CD14-positive monocyte (primary cell): ENCODE results near the gene STUB1. TPM values are rescaled to one million over a fixed set of nuclear protein-coding genes. Genes with fewer than 3 reads are reported as not detected.

Source experiments
- DNase-seq, 3 donors: peaks; one replicate each; pipeline ENCODE4 v3.0.0-alpha.2; 2011 to 2022
- H2AFZ ChIP-seq: 2 replicates; pipeline ENCODE4 v1.6.0; 2012; ENCODE audit warnings: mild to moderate bottlenecking, low read depth, low read length, inconsistent platforms; ENCODE audit not compliant: insufficient read depth, poor library complexity, severe bottlenecking
- H3K27ac ChIP-seq, 2 donors: 1 replicate in 1 of 2; 2 replicates in 1 of 2; pipeline ENCODE4 v1.5.1; 2012 to 2013; ENCODE audit warnings: low read length in 2 of 2, control low read depth in 1 of 2, inconsistent platforms in 1 of 2, low read depth in 1 of 2, mild to moderate bottlenecking in 1 of 2
- H3K27me3 ChIP-seq, 2 donors: one replicate each; pipeline versions ENCODE4 v1.6.0 to v1.6.1; 2011 to 2013; ENCODE audit warnings: low read length in 2 of 2; ENCODE audit not compliant: control insufficient read depth in 2 of 2, insufficient read depth in 2 of 2
- H3K36me3 ChIP-seq, 2 donors: replicated peaks in 1 of 2; 1 replicate in 1 of 2; 2 replicates in 1 of 2; pipeline versions ENCODE4 v1.5.1 to v1.6.1; 2012 to 2013; ENCODE audit warnings: low read length in 2 of 2, control low read depth in 1 of 2, inconsistent platforms in 1 of 2, mild to moderate bottlenecking in 1 of 2; ENCODE audit not compliant: insufficient read depth in 2 of 2, control insufficient read depth in 1 of 2
- H3K4me1 ChIP-seq, 2 donors: 1 replicate in 1 of 2; 2 replicates in 1 of 2; pipeline versions ENCODE4 v1.5.1 to v1.6.1; 2012 to 2013; ENCODE audit warnings: low read length in 2 of 2, control low read depth in 1 of 2, inconsistent platforms in 1 of 2, mild to moderate bottlenecking in 1 of 2, moderate library complexity in 1 of 2; ENCODE audit not compliant: insufficient read depth in 2 of 2, control insufficient read depth in 1 of 2
- H3K4me2 ChIP-seq: replicated peaks from 2 replicates; pipeline ENCODE3; 2012; ENCODE audit warnings: low read length, moderate library complexity, mild to moderate bottlenecking; ENCODE audit not compliant: poor library complexity, severe bottlenecking; ENCODE audit errors: extremely low read depth
- H3K4me3 ChIP-seq, 3 experiments: fragments of 200-600 bp in 1 of 3; sonication (generic) in 1 of 3; replicated peaks in 1 of 3; 1 replicate in 2 of 3; 2 replicates in 1 of 3; pipeline ENCODE4 v1.5.1; 2011 to 2013; ENCODE audit warnings: low read length in 3 of 3, mild to moderate bottlenecking in 3 of 3, control low read depth in 2 of 3, low read depth in 2 of 3, inconsistent platforms in 1 of 3, moderate library complexity in 1 of 3
- H3K79me2 ChIP-seq: 2 replicates; pipeline ENCODE4 v1.6.0; 2012; ENCODE audit warnings: mild to moderate bottlenecking, control low read depth, inconsistent platforms, low read length, moderate library complexity; ENCODE audit not compliant: insufficient read depth
- H3K9ac ChIP-seq: 2 replicates; pipeline ENCODE4 v1.6.0; 2017; ENCODE audit warnings: low read length, mild to moderate bottlenecking; ENCODE audit not compliant: insufficient read depth, poor library complexity, severe bottlenecking
- H3K9me3 ChIP-seq, 2 donors: replicated peaks in 1 of 2; 1 replicate in 1 of 2; 2 replicates in 1 of 2; pipeline versions ENCODE4 v1.5.1 to v1.6.1; 2012 to 2013; ENCODE audit warnings: low read length in 2 of 2, control low read depth in 1 of 2; ENCODE audit not compliant: control insufficient read depth in 1 of 2, insufficient read depth in 1 of 2
- H4K20me1 ChIP-seq: 2 replicates; pipeline ENCODE4 v1.6.0; 2012; ENCODE audit warnings: mild to moderate bottlenecking, low read length, control low read depth, moderate library complexity; ENCODE audit not compliant: insufficient read depth
- H3K27ac Mint-ChIP-seq, 7 donors: one replicate each; pipeline ENCODE4 v1.8.0; 2020; ENCODE audit warnings: mild to moderate bottlenecking in 7 of 7, mixed read lengths in 7 of 7, moderate library complexity in 6 of 7, inconsistent platforms in 2 of 7
- H3K27me3 Mint-ChIP-seq, 3 donors: one replicate each; pipeline ENCODE4 v1.8.0; 2021 to 2022; ENCODE audit warnings: low read depth in 3 of 3, mild to moderate bottlenecking in 3 of 3, mixed read lengths in 3 of 3, moderate library complexity in 3 of 3, inconsistent platforms in 1 of 3
- H3K36me3 Mint-ChIP-seq, 2 donors: one replicate each; pipeline ENCODE4 v1.8.0; 2020; ENCODE audit warnings: mixed read lengths in 2 of 2, inconsistent platforms in 1 of 2, mild to moderate bottlenecking in 1 of 2
- H3K4me1 Mint-ChIP-seq: one replicate; pipeline ENCODE4 v1.8.0; 2020; ENCODE audit warnings: mild to moderate bottlenecking, mixed read lengths
- H3K4me3 Mint-ChIP-seq, 2 donors: one replicate each; pipeline ENCODE4 v1.8.0; 2020; ENCODE audit warnings: mild to moderate bottlenecking in 2 of 2, mixed read lengths in 2 of 2, moderate library complexity in 1 of 2
- H3K9me3 Mint-ChIP-seq, 7 donors: one replicate each; pipeline ENCODE4 v1.8.0; 2020 to 2022; ENCODE audit warnings: mixed read lengths in 7 of 7, mild to moderate bottlenecking in 6 of 7, moderate library complexity in 6 of 7, inconsistent platforms in 2 of 7
- CTCF ChIP-seq: fragments of 200-600 bp; IDR thresholded peaks from one replicate; pipeline ENCODE4 v1.8.0; 2022; ENCODE audit warnings: antibody characterized with exemption, mild to moderate bottlenecking
- WGBS: methylation state at CpG from one replicate; pipeline ENCODE4 v1.1.5; 2013; ENCODE audit warnings: missing lambda C conversion rate; ENCODE audit not compliant: insufficient coverage; 5-methylcytosine and 5-hydroxymethylcytosine counted together
- intact Hi-C, 2 donors: fragments of 100-400 bp; cut with micrococcal nuclease; formaldehyde crosslinking; loops; one replicate each; pipeline versions ENCODE4 v1.15.0 to v1.15.1; 2023
- polyA plus RNA-seq, 3 donors: library from polyadenylated mRNA; depleted of rRNA in 1 of 3; unstranded in 2 of 3; stranded (reverse) in 1 of 3; fragments of 300-500 nt in 2 of 3; fragments of >200 nt in 1 of 3; fragmentation: Illumina TruSeq in 2 of 3; gene quantifications; 1 replicate in 2 of 3; 2 replicates in 1 of 3; pipeline ENCODE4 v1.2.3, GENCODE V29; 2012 to 2021

The STUB1 gene
- polyA plus RNA-seq, 3 donors: 83.3 to 108 (median 106) TPM

DNA sequence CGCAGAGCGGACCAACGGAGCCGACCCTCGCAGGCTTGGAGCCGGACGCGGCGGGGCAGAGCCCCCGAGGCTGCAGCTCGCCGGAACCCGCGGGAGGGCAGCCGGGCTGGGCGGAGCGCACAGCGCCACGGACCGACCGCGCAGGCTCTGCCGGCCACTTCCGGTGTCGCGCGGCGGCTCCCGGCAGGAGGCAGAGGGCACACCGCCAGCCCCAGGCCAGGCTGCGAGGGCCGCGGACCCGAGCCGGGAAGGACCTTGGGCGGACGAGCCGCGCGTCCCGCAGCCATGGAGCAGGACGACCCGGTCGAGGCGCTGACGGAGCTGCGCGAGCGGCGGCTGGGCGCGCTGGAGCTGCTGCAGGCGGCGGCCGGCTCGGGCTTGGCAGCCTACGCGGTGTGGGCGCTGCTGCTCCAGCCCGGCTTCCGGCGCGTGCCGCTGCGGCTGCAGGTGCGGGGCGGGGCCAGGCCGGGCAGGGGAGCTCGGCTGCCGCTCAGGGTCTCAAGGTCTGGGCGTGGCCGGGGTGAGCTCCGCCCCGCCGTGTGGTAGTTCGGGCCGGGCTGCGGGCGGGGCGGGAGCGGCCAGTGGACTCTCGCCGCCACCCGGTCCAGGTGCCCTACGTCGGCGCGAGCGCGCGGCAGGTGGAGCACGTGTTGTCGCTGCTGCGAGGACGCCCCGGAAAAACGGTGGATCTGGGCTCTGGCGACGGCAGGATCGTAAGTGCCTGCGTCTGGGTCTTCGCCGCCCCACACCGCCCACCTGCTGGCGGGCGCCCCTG lies 41.0 kb downstream of the STUB1 start, which contains the start of gene ANTKMT:
Gene ANTKMT (plus strand): TSS at position 157 of the 775 bp plus-strand sequence. CDS start 129 bp downstream, at position 286.
- WGBS: 9% methylated on average over 106 of the region's 106 CpGs
- Histone ChIP-seq H3K79me2 (no peaks in the 10 kb centered on the region), H3K27ac (peak within 1 kb of the TSS in 1 of 2 donors; percentile 36), H3K36me3 (no peaks in the 10 kb centered on the region), H3K4me3 (peak within 1 kb of the TSS; percentile 51 to 88 (median 54)), H3K27me3 (peaks cover 7 to 54% of the 10 kb centered on the region in 2 donors), H2AFZ (peak within 1 kb of the TSS; percentile 100), H4K20me1 (peaks cover 20% of the 10 kb centered on the region), H3K4me2 (peak within 1 kb of the TSS; percentile 100), H3K9me3 (peaks cover 4 to 5% of the 10 kb centered on the region in 2 donors), H3K4me1 (peaks cover 20 to 32% of the 10 kb centered on the region in 2 donors), H3K9ac (peak within 1 kb of the TSS; percentile 72)
- Mint-ChIP-seq H3K27ac (peak within 1 kb of the TSS in 2 of 7 donors; percentile 30 to 61), H3K4me1 (peaks cover 14% of the 10 kb centered on the region), H3K36me3 (peaks cover 5 to 7% of the 10 kb centered on the region in 2 donors), H3K9me3 (peaks cover 0 to 3% (median 0%) of the 10 kb centered on the region in 7 donors), H3K4me3 (peak within 1 kb of the TSS; percentile 79 to 87), H3K27me3 (peaks cover 41 to 56% (median 41%) of the 10 kb centered on the region in 3 donors)
- intact Hi-C loops: no loop called here
- DNase-seq: peak; percentile 56 to 62 (median 58)
- no peak for TF ChIP-seq CTCF

DNA sequence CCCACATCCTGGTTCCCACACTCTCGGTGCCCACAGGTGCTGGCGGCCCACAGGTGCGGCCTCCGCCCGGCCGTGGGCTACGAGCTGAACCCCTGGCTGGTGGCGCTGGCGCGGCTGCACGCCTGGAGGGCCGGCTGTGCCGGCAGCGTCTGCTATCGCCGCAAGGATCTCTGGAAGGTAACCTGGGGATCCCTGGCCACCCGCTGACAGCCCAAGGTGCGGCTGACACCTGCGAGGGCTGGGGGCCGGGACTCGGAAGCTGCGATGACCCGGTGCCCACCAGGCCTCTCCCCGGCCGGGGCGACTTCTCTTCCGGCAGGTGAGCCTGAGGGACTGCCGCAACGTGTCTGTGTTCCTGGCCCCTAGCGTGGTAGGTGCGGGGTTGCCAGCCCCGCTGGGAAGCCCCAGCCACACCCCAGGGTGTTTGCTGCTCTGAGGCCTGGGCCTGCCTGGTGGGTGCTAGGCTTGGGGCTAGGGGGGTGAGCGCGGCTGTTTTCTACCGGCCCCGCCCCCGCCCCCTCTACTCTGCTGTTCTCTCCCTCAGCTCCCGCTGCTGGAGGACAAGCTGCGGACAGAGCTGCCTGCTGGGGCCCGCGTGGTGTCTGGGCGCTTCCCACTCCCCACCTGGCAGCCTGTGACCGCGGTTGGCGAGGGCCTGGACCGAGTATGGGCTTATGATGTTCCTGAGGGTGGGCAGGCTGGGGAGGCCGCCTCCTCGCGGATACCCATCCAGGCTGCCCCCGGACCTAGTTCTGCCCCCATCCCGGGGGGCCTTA lies 41.7 kb downstream of the STUB1 start:
- H3K27ac ChIP-seq: no peak overlapping the region
- peaks cover 33 to 54% (median 42%) of the 10 kb centered on the region in 3 donors for H3K27me3 Mint-ChIP-seq
- peak overlapping the region; percentile 16 to 88 (median 54) for H3K4me3 ChIP-seq
- H3K4me2 ChIP-seq: peak overlapping the region; percentile 100
- H3K4me1 Mint-ChIP-seq: peaks cover 14% of the 10 kb centered on the region
- 89% methylated on average over 47 of the region's 51 CpGs for WGBS
- peaks cover 3 to 52% of the 10 kb centered on the region in 2 donors for H3K27me3 ChIP-seq
- no peaks in the 10 kb centered on the region for H3K9me3 ChIP-seq
- H4K20me1 ChIP-seq: peaks cover 20% of the 10 kb centered on the region
- peak overlapping the region; percentile 72 for H3K9ac ChIP-seq
- no peaks in the 10 kb centered on the region for H3K36me3 ChIP-seq
- H3K4me1 ChIP-seq: peaks cover 22 to 36% of the 10 kb centered on the region in 2 donors
- intact Hi-C loops: no loop called here
- peaks cover 4 to 5% of the 10 kb centered on the region in 2 donors for H3K36me3 Mint-ChIP-seq
- H3K27ac Mint-ChIP-seq: no peak overlapping the region
- H2AFZ ChIP-seq: no peak overlapping the region
- H3K79me2 ChIP-seq: no peaks in the 10 kb centered on the region
- H3K4me3 Mint-ChIP-seq: peak overlapping the region; percentile 35 to 69
- H3K9me3 Mint-ChIP-seq: peaks cover 0 to 1% (median 0%) of the 10 kb centered on the region in 7 donors
- no peak for TF ChIP-seq CTCF
- DNase-seq: no peak
